Sigmoid colon (tissue), 4 donors: ENCODE results near the gene DROSHA.

ENCODE experiments used
- CTCF ChIP-seq, 4 experiments: fragments of 450-650 bp in 3 of 4; fragments of 200-600 bp in 1 of 4; IDR thresholded peaks; one replicate each; pipeline ENCODE4 v1.5.1; 2016 to 2019; ENCODE audit warnings: antibody characterized with exemption in 4 of 4, mild to moderate bottlenecking in 3 of 4, moderate library complexity in 2 of 4
- EP300 ChIP-seq, 4 donors: sonication (generic); formaldehyde crosslinking; IDR thresholded peaks; one replicate each; pipeline ENCODE4 v1.6.1; 2017; ENCODE audit warnings: antibody characterized with exemption in 4 of 4
- POLR2A ChIP-seq, 2 donors: fragments of 450-650 bp; IDR thresholded peaks; one replicate each; pipeline ENCODE4 v1.6.1; 2016; ENCODE audit warnings: antibody characterized with exemption in 2 of 2, mild to moderate bottlenecking in 2 of 2, moderate library complexity in 2 of 2

- TF ChIP-seq CTCF (IDR thresholded peaks at IDR 0.05) (no peak), EP300 (IDR thresholded peaks at IDR 0.05) (no peak), POLR2A (IDR thresholded peaks at IDR 0.05) (no peak)
Measured at GRCh38 chr5:31393126-31393525, 138.8 kb downstream of the DROSHA start.
